Measurements from ENCODE around the gene CRMP1. TPM values are rescaled to one million over a fixed set of nuclear protein-coding genes. Genes with fewer than 3 reads are reported as not detected.

CRMP1 gene
- total RNA-seq, 1 experiment from 2014 or later = 77.5 TPM

- POLR2A ChIA-PET (ENCODE audit: low non-redundant PET) = no interaction called here
- peaks cover 16% of the 10 kb centered on the region for H3K27me3 ChIP-seq (replicated peaks; ENCODE audit: insufficient read depth, low read depth, low read length, poor library complexity)
- intact Hi-C loops (cut with micrococcal nuclease; ENCODE audit: unreplicated experiment) = loop anchor here (5.0 kb wide), 1 partner anchor 87 kb away; no protein-coding TSS in a partner anchor
- H3K9me3 ChIP-seq (ENCODE audit: low read depth, low read length, poor library complexity, severe bottlenecking) = no peaks in the 10 kb centered on the region
- DNase-seq (ENCODE audit: low spot score) = peak; percentile 89
- peak overlapping the region; percentile 39 for H3K4me3 ChIP-seq (ENCODE audit: low read depth, low read length, poor library complexity, severe bottlenecking)
- TF ChIP-seq EZH2 (IDR thresholded peaks at IDR 0.05; ENCODE audit: borderline replicate concordance, low read depth, low read length, poor library complexity, severe bottlenecking) (no peak), CTCF (conservative IDR thresholded peaks at IDR 0.05; ENCODE audit: low read depth, low read length) (no peak)
- H3K4me1 ChIP-seq (ENCODE audit: insufficient read depth, low read length, poor library complexity, severe bottlenecking) = peaks cover 40% of the 10 kb centered on the region
- H3K36me3 ChIP-seq (ENCODE audit: insufficient read depth, low read length, poor library complexity, severe bottlenecking) = no peaks in the 10 kb centered on the region
- BruUV-seq (replicated peaks) = no TSS peak
- H3K27ac ChIP-seq (ENCODE audit: low read depth, low read length, poor library complexity, severe bottlenecking) = no peak overlapping the region
- CTCF ChIA-PET = no interaction called here
Measured at GRCh38 chr4:5890063-5890727, 2.7 kb downstream of the CRMP1 start.

- CTCF ChIA-PET = no interaction called here
- no TSS peak for BruUV-seq (replicated peaks)
- H3K4me3 ChIP-seq (ENCODE audit: low read depth, low read length, poor library complexity, severe bottlenecking) = peak overlapping the region; percentile 91
Measured at GRCh38 chr4:5889002-5889696, 3.7 kb downstream of the CRMP1 start.

More at GRCh38 chr4:5889002-5889696, 3.7 kb downstream of the CRMP1 start:
- Histone ChIP-seq H3K27me3 (replicated peaks; ENCODE audit: insufficient read depth, low read depth, low read length, poor library complexity) (peaks cover 16% of the 10 kb centered on the region), H3K9me3 (ENCODE audit: low read depth, low read length, poor library complexity, severe bottlenecking) (no peaks in the 10 kb centered on the region), H3K36me3 (ENCODE audit: insufficient read depth, low read length, poor library complexity, severe bottlenecking) (no peaks in the 10 kb centered on the region), H3K27ac (ENCODE audit: low read depth, low read length, poor library complexity, severe bottlenecking) (no peak overlapping the region), H3K4me1 (ENCODE audit: insufficient read depth, low read length, poor library complexity, severe bottlenecking) (peaks cover 44% of the 10 kb centered on the region)
- POLR2A ChIA-PET (ENCODE audit: low non-redundant PET) = no interaction called here
- TF ChIP-seq CTCF (conservative IDR thresholded peaks at IDR 0.05; ENCODE audit: low read depth, low read length) (no peak), EZH2 (IDR thresholded peaks at IDR 0.05; ENCODE audit: borderline replicate concordance, low read depth, low read length, poor library complexity, severe bottlenecking) (no peak)
- no peak for DNase-seq (ENCODE audit: low spot score)
- intact Hi-C loops (cut with micrococcal nuclease; ENCODE audit: unreplicated experiment) = loop anchor here (5.0 kb wide), 1 partner anchor 67 kb away; no protein-coding TSS in a partner anchor

Data from A673 (cell line).